Diencephalon (tissue), 1 donor: ENCODE results near the gene ST3GAL2. TPM values are rescaled to one million over a fixed set of nuclear protein-coding genes. Genes with fewer than 3 reads are reported as not detected.

Experiments used
- small RNA-seq: library from RNA; depleted of rRNA; stranded (forward); fragments of <200 nt; gene quantifications from one replicate; pipeline ENCODE3, GENCODE V24; 2014
- total RNA-seq: library from RNA; depleted of rRNA; stranded (reverse); fragments of >200 nt; gene quantifications from one replicate; pipeline ENCODE4 v1.2.3, GENCODE V29; 2014

Gene ST3GAL2
- total RNA-seq, result 33.9 TPM

GRCh38 chr16:70438969-70439862, at the start of gene ST3GAL2:
Gene ST3GAL2, minus strand, starts transcription at chr16:70439100. Its CDS starts 40,570 bp downstream, at chr16:70398530.

GRCh38 chr16:70454222-70455034, 15.5 kb upstream of the ST3GAL2 start, which contains the start of gene FCSK:
Gene FCSK, plus strand, starts transcription at chr16:70454595. Its CDS starts 8,596 bp downstream, at chr16:70463191.

Small RNA genes within 50 kb of the gene (small RNA-seq; reads per million reads assigned to genes)
- gene RNU6-23P (0.08 reads per million), gene RPS27P26 (not detected)

Other genes with a start within 250 kb of the ST3GAL2 start
- 81.0 TPM for gene EXOSC6, start 187.2 kb downstream of the ST3GAL2 start, total RNA-seq
- gene AARS1, start 149.6 kb downstream of the ST3GAL2 start, total RNA-seq, result 102 TPM
- gene DDX19B, start 139.9 kb downstream of the ST3GAL2 start, total RNA-seq, result 21.0 TPM
- gene DDX19A, start 92.2 kb downstream of the ST3GAL2 start, total RNA-seq, result 44.1 TPM
- 7.8 TPM for gene FCSK, start 15.5 kb upstream of the ST3GAL2 start, total RNA-seq
- gene COG4, start 84.5 kb upstream of the ST3GAL2 start, total RNA-seq, result 49.6 TPM
- 104 TPM for gene SF3B3, start 84.7 kb upstream of the ST3GAL2 start, total RNA-seq
- gene IL34, start 207.5 kb upstream of the ST3GAL2 start, total RNA-seq, result 8.5 TPM
- 78.9 TPM for gene MTSS2, start 247.0 kb upstream of the ST3GAL2 start, total RNA-seq